MCF 10A (cell line): ENCODE measurements around the gene CALR3. TPM values are rescaled to one million over a fixed set of nuclear protein-coding genes. Genes with fewer than 3 reads are reported as not detected.

Experiments used
- BruUV-seq: library from RNA; stranded (reverse); fragments of 400-500 nt; replicated peaks from 2 replicates; lab custom pipeline; 2021; lab: Mats Ljungman, UMichigan
- CTCF ChIA-PET: fragments of 300-600 bp; sonication (Branson Sonifier 250); formaldehyde crosslinking; extraction: SDS; loops from one replicate; lab custom pipeline; 2021; ENCODE audit warnings: antibody characterized with exemption, inconsistent platforms; lab: Yijun Ruan, JAX
- POLR2A ChIA-PET: fragments of 300-600, 350-650 bp; sonication (Branson Sonifier 250); formaldehyde crosslinking; extraction: SDS; loops from one replicate; lab custom pipeline; 2020; ENCODE audit warnings: antibody characterized with exemption, inconsistent platforms; lab: Yijun Ruan, JAX
- DNase-seq: peaks from one replicate; pipeline ENCODE4 v3.0.0-alpha.2; 2018; ENCODE audit not compliant: unreplicated experiment
- H3K27ac Mint-ChIP-seq: one replicate; pipeline ENCODE4 v1.8.0; 2022; ENCODE audit warnings: mild to moderate bottlenecking, low read depth, mixed read lengths; ENCODE audit not compliant: unreplicated experiment
- H3K27me3 Mint-ChIP-seq: one replicate; pipeline ENCODE4 v1.8.0; 2022; ENCODE audit warnings: mixed read lengths; ENCODE audit not compliant: insufficient read depth, unreplicated experiment
- H3K36me3 Mint-ChIP-seq: one replicate; pipeline ENCODE4 v1.8.0; 2022; ENCODE audit warnings: mild to moderate bottlenecking, moderate library complexity, mixed read lengths; ENCODE audit not compliant: insufficient read depth, unreplicated experiment
- H3K4me1 Mint-ChIP-seq: one replicate; pipeline ENCODE4 v1.8.0; 2022; ENCODE audit warnings: mixed read lengths; ENCODE audit not compliant: insufficient read depth, unreplicated experiment
- H3K4me3 Mint-ChIP-seq: one replicate; pipeline ENCODE4 v1.8.0; 2022; ENCODE audit warnings: mild to moderate bottlenecking, moderate library complexity, mixed read lengths; ENCODE audit not compliant: unreplicated experiment
- H3K9me3 Mint-ChIP-seq: one replicate; pipeline ENCODE4 v1.8.0; 2022; ENCODE audit warnings: mixed read lengths; ENCODE audit not compliant: unreplicated experiment
- CTCF ChIP-seq: fragments of 200-600 bp; IDR thresholded peaks from one replicate; pipeline ENCODE4 v1.8.0; 2022; ENCODE audit warnings: antibody characterized with exemption, mild to moderate bottlenecking; ENCODE audit not compliant: unreplicated experiment
- intact Hi-C: fragments of 100-400 bp; cut with micrococcal nuclease; formaldehyde crosslinking; loops from 2 replicates; pipeline ENCODE4 v1.14.1; 2022
- total RNA-seq: library from RNA; stranded (reverse); gene quantifications from 2 replicates; pipeline ENCODE4 v1.2.3, GENCODE V29; 2022

The CALR3 gene
- total RNA-seq, 1 experiment from 2014 or later, result not detected

GRCh38 chr19:16459680-16460079 lies 36.3 kb downstream of the CALR3 start:
- ChIA-PET CTCF (interaction anchor here (0.6 kb wide), 1 partner anchor 212 kb away, joined by 4 read pairs; no protein-coding TSS in a partner anchor), POLR2A (no interaction called here)
- Mint-ChIP-seq H3K9me3 (no peaks in the 10 kb centered on the region), H3K27me3 (no peaks in the 10 kb centered on the region), H3K27ac (no peak overlapping the region), H3K36me3 (peaks cover 8% of the 10 kb centered on the region), H3K4me1 (peaks cover 38% of the 10 kb centered on the region), H3K4me3 (no peak overlapping the region)
- TF ChIP-seq CTCF, result no peak
- intact Hi-C loops, result no loop called here
- no TSS peak for BruUV-seq
- no peak for DNase-seq

GRCh38 chr19:16458391-16459341 lies 37.3 kb downstream of the CALR3 start:
- Mint-ChIP-seq H3K27me3 (no peaks in the 10 kb centered on the region), H3K9me3 (no peaks in the 10 kb centered on the region), H3K4me1 (peaks cover 37% of the 10 kb centered on the region), H3K27ac (peak overlapping the region; percentile 1), H3K36me3 (peaks cover 6% of the 10 kb centered on the region), H3K4me3 (no peak overlapping the region)
- intact Hi-C loops, result no loop called here
- no peak for DNase-seq
- ChIA-PET POLR2A (no interaction called here), CTCF (no interaction called here)
- no TSS peak for BruUV-seq
- TF ChIP-seq CTCF, result no peak

- intact Hi-C loops, result no loop called here
- Mint-ChIP-seq H3K4me3 (no peak overlapping the region), H3K27me3 (no peaks in the 10 kb centered on the region), H3K4me1 (peaks cover 30% of the 10 kb centered on the region), H3K27ac (peak overlapping the region; percentile 1), H3K36me3 (peaks cover 9% of the 10 kb centered on the region), H3K9me3 (no peaks in the 10 kb centered on the region)
- CTCF ChIA-PET, result no interaction called here
- no peak for DNase-seq
- POLR2A ChIA-PET, result no interaction called here
- no TSS peak for BruUV-seq
- no peak for TF ChIP-seq CTCF
Observed at GRCh38 chr19:16457954-16458331, 38.0 kb downstream of the CALR3 start.

- Mint-ChIP-seq H3K4me3 (peak overlapping the region; percentile 44), H3K36me3 (peaks cover 9% of the 10 kb centered on the region), H3K9me3 (no peaks in the 10 kb centered on the region), H3K4me1 (peaks cover 24% of the 10 kb centered on the region), H3K27ac (peak overlapping the region; percentile 1), H3K27me3 (no peaks in the 10 kb centered on the region)
- no TSS peak for BruUV-seq
- intact Hi-C loops, result no loop called here
- DNase-seq, result peak; percentile 27
- CTCF ChIA-PET, result no interaction called here
- no peak for TF ChIP-seq CTCF
- POLR2A ChIA-PET, result interaction anchor here (1.1 kb wide), 1 partner anchor 13 kb away, joined by 3 read pairs; no protein-coding TSS in a partner anchor
Observed at GRCh38 chr19:16457195-16457953, 38.6 kb downstream of the CALR3 start.
